GM12892 (cell line): ENCODE measurements around the gene EPN3.

ENCODE experiments used
- POLR2A ChIP-seq: IDR thresholded peaks from 2 replicates; pipeline ENCODE4 v1.6.1; 2011; ENCODE audit warnings: low read depth, low read length, control low read depth
- TAF1 ChIP-seq: IDR thresholded peaks from 2 replicates; pipeline ENCODE4 v1.6.1; 2011; ENCODE audit warnings: low read depth, mild to moderate bottlenecking, control low read depth, low read length, borderline replicate concordance

GRCh38 chr17:50564916-50565315 lies 32.4 kb downstream of the EPN3 start:
- TF ChIP-seq TAF1 = no peak
- TF ChIP-seq POLR2A = no peak
